IPS-11a (cell line): ENCODE results near the gene KCNJ15.
"Not testable (repeated sequence)": the region's sequence is repeated elsewhere in the genome, so short reads cannot be mapped to it uniquely, and the experiment has no call there.

Experiments
- H3K4me3 ChIP-seq: one replicate; pipeline ENCODE4 v1.5.1; 2013; ENCODE audit warnings: low read depth, low read length, control low read depth

Gene KCNJ15

GRCh38 chr21:38244407-38244787, 12.4 kb upstream of the KCNJ15 start:
- no peak overlapping the region for H3K4me3 ChIP-seq

GRCh38 chr21:38244885-38245869, 11.6 kb upstream of the KCNJ15 start:
- no peak overlapping the region for H3K4me3 ChIP-seq

DNA sequence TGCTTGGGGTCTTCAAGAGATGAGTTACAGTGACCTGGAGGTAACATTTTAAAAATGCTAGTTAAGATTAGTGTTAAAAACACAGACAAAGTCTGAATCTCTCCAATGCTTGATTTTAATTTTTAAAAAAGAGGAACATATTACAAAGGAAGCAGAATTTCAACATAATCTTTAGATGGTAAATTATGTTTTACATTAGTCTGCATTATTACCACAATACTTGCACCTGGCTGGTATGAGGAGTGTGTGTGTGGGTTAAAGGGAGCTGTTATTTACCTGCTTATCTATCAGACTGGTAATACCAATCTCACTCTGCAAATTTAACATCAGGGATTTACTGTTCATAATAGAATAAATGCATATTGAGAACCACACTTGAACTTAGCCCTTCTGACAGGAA, 10.3 kb upstream of the KCNJ15 start:
- H3K4me3 ChIP-seq: no peak overlapping the region

DNA sequence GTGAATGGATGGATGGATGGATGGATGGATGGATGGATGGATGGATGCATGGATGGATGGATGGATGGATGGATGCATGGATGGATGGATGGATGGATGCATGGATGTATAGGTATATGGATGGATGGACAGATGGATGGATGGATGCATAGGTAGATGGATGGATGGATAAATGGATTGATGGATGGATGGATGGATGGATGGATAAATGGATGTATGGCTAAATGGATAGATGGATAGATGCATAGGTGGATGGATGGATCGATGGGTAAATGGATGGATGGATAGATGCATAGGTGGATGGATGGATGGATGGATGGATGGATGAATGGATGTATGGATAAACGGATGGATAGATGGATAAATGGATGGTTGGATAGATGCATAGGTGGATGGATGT, 9.7 kb upstream of the KCNJ15 start:
- not testable (repeated sequence) for H3K4me3 ChIP-seq

DNA sequence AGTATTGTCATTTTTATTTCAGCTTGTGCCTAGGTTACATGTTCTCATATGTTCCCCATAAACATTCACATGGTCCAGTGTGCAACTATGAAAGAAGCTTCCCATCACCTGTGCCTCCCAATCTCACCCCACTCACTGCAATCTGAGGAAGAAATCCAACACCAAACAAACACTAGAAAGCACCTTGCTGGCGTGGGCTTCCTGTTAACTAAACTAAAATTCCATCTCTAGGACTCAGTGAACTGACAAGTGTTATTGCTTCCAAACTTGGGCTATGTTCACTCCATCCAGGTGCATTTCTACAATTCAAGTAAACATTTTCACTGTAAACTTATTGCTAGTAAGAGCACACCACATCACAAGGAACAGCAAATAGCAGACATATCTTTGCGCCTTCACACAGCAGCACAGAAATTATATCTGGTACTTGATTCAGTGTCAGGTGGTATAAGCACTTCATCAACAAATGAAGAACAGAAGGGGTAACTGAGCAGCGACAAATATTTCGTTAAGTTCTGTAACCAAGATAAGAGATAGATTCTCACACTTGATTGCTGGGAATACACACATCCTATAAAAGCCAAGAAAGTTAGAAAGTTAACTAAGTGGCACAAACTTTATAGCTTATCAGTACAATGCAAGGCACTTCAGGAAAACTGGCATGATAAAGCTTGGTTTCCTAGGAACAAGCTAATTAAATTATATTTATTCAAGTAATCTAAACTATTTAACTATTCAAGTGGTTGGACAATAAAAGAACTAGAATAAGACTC, 8.9 kb upstream of the KCNJ15 start:
- no peak overlapping the region for H3K4me3 ChIP-seq

DNA sequence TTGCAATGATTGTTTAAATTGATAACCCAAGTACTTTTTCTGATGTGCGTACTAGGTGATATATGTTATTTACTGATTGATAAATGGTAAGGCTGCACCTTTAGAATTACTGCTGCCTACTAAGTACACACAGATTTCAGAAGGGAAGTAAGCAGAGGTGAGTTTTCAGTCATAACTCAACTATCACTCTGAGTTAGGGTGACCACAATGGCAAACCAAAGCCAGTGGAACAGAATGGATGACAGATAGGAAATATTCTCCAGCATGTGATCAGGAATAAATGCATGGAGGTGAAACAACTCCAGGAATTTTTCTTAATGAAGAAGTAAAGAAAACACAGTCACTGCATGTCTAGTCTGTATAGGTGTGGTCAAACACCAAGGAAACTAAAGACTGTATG, 7.5 kb upstream of the KCNJ15 start:
- no peak overlapping the region for H3K4me3 ChIP-seq

- H3K4me3 ChIP-seq: no peak overlapping the region
Measured at GRCh38 chr21:38249696-38250278, 7.0 kb upstream of the KCNJ15 start.

DNA sequence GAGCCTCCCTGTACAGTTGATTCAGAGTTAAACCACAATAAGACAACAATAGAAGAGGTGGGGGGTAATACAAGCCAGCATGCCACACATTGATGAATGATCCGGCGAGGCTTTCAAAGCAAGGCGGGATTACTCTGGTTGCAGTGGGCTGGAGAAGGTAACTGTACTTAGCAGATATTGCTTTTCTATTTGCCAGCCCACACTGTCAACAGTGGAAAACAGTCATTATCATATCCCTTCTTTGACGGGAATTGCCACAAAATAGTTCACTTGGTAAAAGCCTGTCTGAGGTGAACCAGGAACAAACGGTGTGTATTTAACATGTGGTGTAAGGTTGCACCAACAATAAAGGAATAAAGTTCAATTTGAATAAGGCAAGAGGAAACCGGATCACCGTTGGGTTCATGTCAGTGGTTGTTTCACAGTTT, 5.8 kb upstream of the KCNJ15 start:
- H3K4me3 ChIP-seq: no peak overlapping the region

- no peak overlapping the region for H3K4me3 ChIP-seq
Measured at GRCh38 chr21:38254970-38255369, 1.8 kb upstream of the KCNJ15 start.

DNA sequence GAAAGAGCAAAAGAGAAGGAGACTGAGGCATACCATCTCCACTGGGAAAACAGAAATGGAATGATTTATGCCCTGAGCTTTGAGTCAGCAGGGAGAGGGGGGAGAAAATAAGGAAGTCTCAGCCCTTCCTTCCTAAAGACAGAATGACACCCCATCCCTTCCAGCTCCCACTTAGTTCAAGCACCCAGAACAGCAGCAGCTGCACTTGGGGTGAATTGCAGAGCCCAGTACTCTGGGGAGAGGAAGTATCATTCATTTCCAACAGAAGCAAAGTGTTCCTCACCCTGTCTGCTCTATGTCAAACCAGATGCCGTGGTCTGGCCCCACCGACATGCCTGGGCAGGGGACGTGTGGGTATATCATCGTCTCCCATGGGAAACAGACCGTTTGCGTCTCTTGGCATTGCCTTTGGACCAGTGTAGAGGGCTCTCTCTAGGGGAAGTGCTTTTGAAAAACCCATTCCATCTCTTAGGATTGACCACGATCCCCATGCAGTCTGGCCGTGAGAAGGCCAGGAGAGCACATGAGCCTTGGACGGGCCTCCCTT, 1.1 kb upstream of the KCNJ15 start:
- no peak overlapping the region for H3K4me3 ChIP-seq

- H3K4me3 ChIP-seq: no peak overlapping the region
Measured at GRCh38 chr21:38257667-38258066, 876 bp downstream of the KCNJ15 start.

GRCh38 chr21:38258521-38259485, 2.0 kb downstream of the KCNJ15 start:
- H3K4me3 ChIP-seq: no peak overlapping the region

GRCh38 chr21:38259665-38260064, 2.9 kb downstream of the KCNJ15 start:
- no peak overlapping the region for H3K4me3 ChIP-seq

GRCh38 chr21:38260426-38260825, 3.6 kb downstream of the KCNJ15 start:
- no peak overlapping the region for H3K4me3 ChIP-seq

GRCh38 chr21:38261851-38262250, 5.1 kb downstream of the KCNJ15 start:
- no peak overlapping the region for H3K4me3 ChIP-seq

- no peak overlapping the region for H3K4me3 ChIP-seq
Measured at GRCh38 chr21:38263493-38263892, 6.7 kb downstream of the KCNJ15 start.

- H3K4me3 ChIP-seq: no peak overlapping the region
Measured at GRCh38 chr21:38264571-38264970, 7.8 kb downstream of the KCNJ15 start.

GRCh38 chr21:38265166-38265565, 8.4 kb downstream of the KCNJ15 start:
- H3K4me3 ChIP-seq: no peak overlapping the region

DNA sequence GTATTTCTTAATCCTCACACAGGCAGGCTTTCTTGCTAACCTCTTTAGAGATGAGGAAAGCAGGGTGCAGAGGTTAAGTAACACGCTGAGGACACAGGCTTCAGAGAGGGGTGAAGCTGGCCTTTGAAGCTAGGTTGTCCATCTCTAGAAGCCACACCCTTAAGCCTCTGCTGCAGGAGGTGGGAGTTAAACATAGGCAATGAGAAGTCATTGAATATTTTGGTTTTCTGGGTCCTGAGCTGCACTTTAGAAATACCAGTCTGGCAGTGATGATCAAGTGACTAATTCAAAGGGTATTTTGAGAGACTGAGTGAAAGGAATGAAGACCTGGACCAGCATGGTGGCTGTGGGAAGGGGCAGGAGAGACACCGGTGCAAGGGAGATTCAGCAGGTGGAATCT, 9.9 kb downstream of the KCNJ15 start:
- H3K4me3 ChIP-seq: no peak overlapping the region

DNA sequence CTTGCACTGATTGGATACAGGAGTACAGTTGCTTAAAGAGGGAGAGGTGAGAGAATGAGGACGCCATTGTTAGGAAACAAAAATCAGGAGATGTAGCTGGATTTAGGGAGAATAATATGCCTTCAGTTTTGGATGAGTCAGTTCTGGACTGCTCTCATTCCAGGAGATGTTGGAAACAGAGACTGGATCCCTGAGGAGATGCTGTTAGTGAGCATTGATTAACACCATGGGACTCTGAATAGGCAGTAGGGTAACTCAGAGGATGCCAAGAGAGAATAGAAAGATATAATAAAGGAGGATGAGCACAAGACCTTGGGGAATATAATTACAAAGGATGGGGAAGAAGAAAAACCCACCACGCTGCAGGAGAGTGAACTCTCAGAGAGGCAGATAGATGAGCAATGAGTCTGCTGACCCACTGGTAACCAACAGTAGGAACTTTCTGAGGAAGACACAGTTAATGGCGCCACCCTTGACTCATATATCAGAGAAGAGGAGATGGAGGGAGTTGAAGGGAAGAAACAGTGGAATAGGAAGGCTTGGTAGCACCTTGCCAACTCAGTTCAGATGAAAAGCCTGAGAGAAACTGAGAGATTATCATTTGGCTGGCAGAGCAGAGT, 10.5 kb downstream of the KCNJ15 start:
- H3K4me3 ChIP-seq: no peak overlapping the region
